HFF-Myc (cell line): ENCODE results near the gene TBC1D25.

Source experiments
- DNase-seq: peaks from one replicate; pipeline ENCODE4 v3.0.0-alpha.2; 2011; ENCODE audit warnings: low read depth; ENCODE audit errors: extremely low read depth
- H3K4me3 ChIP-seq: replicated peaks from 2 replicates; pipeline ENCODE4 v1.5.1; 2011; ENCODE audit warnings: low read depth, mild to moderate bottlenecking, control low read depth, low read length
- TF ChIP-seq, protein P1 (sequence below): IDR thresholded peaks from 2 replicates; pipeline ENCODE4 v1.5.1; 2012; ENCODE audit warnings: mild to moderate bottlenecking, low read depth, low read length, control low read depth; ENCODE audit errors: missing control alignments

The TBC1D25 gene

GRCh38 chrX:48509245-48509590 is 30.3 kb upstream of the TBC1D25 start:
- no peak for DNase-seq
- TF ChIP-seq, protein P1, sequence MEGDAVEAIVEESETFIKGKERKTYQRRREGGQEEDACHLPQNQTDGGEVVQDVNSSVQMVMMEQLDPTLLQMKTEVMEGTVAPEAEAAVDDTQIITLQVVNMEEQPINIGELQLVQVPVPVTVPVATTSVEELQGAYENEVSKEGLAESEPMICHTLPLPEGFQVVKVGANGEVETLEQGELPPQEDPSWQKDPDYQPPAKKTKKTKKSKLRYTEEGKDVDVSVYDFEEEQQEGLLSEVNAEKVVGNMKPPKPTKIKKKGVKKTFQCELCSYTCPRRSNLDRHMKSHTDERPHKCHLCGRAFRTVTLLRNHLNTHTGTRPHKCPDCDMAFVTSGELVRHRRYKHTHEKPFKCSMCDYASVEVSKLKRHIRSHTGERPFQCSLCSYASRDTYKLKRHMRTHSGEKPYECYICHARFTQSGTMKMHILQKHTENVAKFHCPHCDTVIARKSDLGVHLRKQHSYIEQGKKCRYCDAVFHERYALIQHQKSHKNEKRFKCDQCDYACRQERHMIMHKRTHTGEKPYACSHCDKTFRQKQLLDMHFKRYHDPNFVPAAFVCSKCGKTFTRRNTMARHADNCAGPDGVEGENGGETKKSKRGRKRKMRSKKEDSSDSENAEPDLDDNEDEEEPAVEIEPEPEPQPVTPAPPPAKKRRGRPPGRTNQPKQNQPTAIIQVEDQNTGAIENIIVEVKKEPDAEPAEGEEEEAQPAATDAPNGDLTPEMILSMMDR: no peak
- peak overlapping the region; percentile 62 for H3K4me3 ChIP-seq

DNA sequence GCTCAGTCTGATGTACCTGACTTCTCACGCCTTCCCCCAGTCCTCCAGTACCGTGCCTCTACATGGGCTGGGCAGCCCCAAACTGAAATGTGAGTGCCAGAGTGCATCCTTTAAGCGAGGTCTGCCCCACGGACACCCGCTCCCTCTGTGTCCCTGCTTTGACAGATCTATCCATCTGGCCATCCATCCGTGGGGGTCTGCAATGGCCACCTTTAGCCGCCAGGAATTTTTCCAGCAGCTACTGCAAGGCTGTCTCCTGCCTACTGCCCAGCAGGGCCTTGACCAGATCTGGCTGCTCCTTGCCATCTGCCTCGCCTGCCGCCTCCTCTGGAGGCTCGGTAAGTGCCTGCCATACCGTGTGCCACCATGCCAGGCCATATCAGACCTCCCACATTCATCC is 29.9 kb upstream of the TBC1D25 start:
- TF ChIP-seq, protein P1: no peak
- peak overlapping the region; percentile 62 for H3K4me3 ChIP-seq

GRCh38 chrX:48511560-48511959 is 28.0 kb upstream of the TBC1D25 start:
- H3K4me3 ChIP-seq: no peak overlapping the region
- TF ChIP-seq, protein P1: peak; percentile 46
- DNase-seq: no peak

More for the DNA sequence above, 29.9 kb upstream of the TBC1D25 start:
- no peak for DNase-seq

DNA sequence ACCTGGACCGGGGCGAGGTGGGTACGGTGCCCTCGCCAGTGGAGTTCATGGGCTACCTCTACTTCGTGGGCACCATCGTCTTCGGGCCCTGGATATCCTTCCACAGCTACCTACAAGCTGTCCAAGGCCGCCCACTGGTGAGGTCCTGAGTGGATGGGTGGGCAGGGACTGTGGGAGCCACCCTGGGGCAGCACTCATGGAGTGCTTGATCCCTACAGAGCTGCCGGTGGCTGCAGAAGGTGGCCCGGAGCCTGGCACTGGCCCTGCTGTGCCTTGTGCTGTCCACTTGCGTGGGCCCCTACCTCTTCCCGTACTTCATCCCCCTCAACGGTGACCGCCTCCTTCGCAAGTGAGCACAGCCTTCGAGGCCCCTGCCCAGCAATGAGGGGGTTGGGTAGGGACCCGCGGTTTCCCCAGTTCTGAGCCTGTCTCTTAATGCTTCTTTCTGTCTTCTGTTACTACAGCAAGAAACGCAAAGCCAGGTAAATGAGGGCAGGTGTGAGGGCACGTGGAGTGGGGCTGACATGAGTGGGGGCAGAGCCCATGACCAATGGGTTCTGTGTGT is 27.1 kb upstream of the TBC1D25 start:
- TF ChIP-seq, protein P1: no peak
- H3K4me3 ChIP-seq: no peak overlapping the region
- DNase-seq: no peak

DNA sequence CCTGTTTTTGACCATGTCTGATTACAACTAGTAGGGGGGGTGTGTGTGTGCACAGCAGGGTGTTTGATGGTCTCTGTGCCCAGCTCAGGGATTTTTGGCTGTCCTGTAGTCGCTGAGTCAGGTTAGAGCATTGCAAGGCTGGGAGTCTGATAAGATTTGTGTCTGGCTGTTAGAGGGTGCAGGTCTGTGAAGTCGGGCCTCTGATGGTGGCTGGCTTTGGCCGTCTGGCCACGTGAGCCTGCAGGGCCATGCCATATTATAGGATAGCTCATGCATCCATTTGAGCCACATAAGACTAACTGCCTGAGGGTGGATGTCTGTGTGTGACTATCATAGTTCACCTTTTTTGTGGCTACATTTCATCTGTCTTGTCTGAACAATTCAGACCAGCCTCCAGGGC is 25.8 kb upstream of the TBC1D25 start:
- DNase-seq: no peak
- no peak overlapping the region for H3K4me3 ChIP-seq
- TF ChIP-seq, protein P1: no peak

DNA sequence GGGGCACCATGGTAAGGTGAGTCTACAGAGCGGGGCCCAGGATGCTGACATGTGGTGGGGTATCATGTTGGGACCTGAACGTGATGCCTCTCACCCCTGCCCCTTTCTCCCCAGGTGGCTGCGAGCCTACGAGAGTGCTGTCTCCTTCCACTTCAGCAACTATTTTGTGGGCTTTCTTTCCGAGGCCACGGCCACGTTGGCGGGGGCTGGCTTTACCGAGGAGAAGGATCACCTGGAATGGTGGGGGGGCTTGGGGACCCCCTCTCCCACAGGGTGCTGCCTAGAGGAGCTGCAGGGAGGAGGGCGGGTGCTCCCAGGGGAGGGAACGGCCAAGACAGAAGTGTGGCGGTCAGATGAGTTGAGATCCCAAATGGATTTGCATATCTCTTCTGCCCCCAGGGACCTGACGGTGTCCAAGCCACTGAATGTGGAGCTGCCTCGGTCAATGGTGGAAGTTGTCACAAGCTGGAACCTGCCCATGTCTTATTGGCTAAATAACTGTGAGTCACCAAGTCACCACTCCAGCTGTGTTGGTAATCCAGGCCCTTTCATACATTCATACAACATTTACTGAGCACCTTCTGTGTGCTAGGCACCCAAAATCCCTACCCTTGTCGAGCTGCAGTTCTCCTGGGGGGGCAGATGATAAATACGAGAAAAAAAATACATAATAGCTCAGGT is 25.2 kb upstream of the TBC1D25 start:
- DNase-seq: no peak
- TF ChIP-seq, protein P1: no peak
- H3K4me3 ChIP-seq: no peak overlapping the region

DNA sequence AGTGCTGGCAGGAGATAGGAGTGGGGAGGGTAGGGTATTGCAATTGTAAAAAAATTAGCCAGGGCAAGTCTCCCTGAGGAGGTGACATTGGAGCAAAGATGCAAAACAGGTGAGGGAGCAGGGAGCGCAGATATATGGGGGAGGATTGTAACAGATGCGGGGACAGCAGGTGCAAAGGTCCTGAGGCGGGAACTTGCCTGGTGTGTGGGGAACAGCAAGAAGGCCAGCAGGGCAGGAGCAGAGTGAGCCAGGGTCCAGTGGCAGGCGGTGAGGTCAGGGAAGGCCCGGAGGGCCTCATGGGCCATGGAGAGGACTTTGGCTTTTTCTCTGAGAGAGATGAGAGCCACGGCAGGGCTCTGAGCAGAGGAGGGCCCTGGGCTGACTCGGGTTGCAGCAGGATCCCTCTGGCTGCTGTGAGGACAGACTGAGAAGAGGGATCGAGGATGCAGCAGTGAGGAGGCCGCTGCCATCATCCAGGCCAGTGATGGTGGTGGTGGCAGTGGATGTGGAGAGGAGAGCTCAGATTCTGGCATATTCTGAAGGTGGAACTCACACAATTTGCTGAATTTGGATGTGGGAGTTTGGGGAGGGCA is 24.6 kb upstream of the TBC1D25 start:
- H3K4me3 ChIP-seq: no peak overlapping the region
- DNase-seq: no peak
- TF ChIP-seq, protein P1: no peak
